Measurements from ENCODE around the gene TSFM.
"Not testable (repeated sequence)": the region's sequence is repeated elsewhere in the genome, so short reads cannot be mapped to it uniquely, and the experiment has no call there.

TSFM gene

GRCh38 chr12:57763881-57764661 is 18.5 kb upstream of the TSFM start:
- ATAC-seq (no peak), DNase-seq (no peak)

DNA sequence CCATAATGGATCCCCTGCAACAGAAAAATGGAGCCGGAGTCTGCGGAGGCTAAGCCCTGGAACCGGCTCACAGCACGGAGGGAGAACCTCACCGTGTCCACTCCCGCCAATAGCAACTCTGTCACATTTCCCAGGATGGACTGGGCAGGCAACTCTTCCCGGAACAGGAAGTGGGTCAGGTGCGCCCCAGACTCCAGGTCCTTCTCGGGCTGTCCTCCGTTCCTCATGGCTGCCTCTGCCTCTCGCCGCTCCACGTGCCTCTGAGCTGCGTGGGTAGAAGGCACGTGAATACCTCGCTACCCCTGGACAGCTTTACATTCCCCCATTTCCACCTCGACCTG is 18.0 kb upstream of the TSFM start:
- DNase-seq (peak; percentile 55), ATAC-seq (peak; percentile 0)

- DNase-seq (peak; percentile 74), ATAC-seq (peak; percentile 65)
Observed at GRCh38 chr12:57765003-57765697, 17.4 kb upstream of the TSFM start.

DNA sequence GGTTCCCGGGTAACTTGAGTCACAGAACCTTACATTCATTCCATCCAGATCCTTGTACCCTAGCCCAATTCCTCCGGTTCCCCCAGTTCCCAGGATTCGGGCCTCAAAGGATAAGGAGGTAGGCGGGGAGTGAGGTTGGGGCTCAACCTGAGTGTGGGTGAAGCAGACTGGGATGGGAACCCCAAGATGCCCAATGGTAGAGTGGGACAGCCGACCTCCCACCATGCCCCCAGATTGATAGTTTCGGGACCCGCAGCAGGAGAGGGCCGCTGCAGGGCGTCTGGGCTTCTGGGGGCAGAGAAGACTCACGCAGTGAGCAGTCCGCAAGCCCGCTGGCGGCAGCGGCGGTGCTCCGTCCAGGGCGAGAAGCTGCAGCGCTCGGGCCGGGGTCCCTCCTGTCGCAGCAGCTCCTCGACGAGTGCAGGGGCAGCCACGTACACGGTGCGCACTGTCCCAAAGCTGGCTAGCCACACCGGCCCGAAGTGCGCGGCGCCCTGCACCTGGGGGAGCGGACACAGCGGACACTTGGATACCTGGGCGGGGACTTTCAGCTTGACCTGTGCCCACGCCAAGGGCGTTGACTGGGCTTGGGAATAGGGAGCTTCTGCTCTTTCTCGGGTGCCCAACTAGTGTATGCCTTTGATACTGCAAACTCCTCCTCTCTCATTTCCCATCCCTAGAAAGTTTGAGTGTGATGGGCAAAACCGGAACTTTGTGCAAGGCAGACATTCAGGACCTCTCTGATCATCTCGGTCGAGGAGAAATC is 16.7 kb upstream of the TSFM start:
- DNase-seq = peak; percentile 29
- peak; percentile 14 for ATAC-seq

DNA sequence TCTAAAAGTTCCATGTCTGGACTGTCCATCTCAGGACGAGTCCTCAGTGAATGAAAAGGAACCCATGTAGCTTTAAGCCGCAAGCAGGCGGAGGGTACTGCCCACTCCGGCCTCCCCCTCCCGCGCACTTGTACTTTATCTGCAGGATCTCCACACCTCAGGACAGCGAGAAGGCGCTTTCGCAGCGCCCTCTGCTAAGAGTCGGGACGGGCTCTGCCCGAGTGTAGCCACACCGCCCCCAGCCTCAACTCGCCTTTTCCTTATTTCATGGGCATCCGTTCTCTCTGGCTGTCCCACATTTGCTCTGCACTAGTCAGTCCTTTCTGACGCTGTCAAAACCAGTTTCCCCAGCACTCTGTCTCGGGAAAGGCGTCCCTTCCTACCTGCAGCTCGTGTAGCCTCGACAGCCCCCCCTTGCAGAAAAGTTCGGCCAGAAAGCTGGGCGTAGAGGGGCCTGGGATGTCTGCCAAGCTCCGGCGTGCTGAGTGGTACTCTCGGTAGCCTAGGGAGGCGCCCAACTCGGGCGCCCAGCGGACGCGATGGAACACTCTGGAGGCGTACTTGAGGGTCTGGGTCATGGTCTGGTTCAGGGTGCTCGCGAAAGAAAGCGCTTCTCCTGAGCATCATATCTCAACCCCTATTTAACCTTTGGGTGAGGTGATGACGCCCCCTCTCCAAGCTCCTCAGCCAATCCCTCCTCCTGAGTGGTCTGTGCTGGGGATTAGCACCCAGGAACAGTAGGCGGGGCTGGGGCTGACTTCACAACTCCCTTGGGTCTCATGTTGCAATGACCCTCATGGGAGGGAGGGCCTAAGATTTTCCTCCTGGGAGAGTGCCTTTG is 15.9 kb upstream of the TSFM start, which contains the start of gene CYP27B1:
Gene CYP27B1 (minus strand): TSS at position 615 of the 841 bp plus-strand sequence. CDS start 37 bp downstream, at position 578.
- DNase-seq = peak; percentile 52

DNA sequence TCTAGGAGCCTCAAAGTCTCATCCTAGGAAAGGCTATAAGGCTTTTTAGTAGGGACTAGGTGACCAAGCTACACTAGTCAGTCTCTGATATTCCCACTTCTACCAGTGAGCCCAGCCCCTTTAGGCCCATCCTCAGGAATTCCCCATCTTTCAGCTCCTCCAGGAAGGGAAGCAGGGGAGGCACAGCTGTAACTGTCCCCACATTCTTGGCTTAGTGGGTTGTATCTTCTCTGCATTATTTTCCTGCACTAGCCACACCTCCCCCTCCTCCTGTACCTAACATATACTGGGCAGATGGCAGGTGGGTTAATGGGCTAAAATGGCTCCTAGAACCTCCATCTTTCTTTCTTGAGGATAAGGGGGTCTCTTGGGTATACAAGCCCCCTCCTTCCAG is 15.3 kb upstream of the TSFM start:
- ATAC-seq = no peak

More for the DNA sequence above, 15.9 kb upstream of the TSFM start, which contains the start of gene CYP27B1:
- peak; percentile 42 for ATAC-seq

GRCh38 chr12:57767876-57768275 is 14.7 kb upstream of the TSFM start:
- DNase-seq = no peak
- ATAC-seq = no peak

More for the DNA sequence above, 15.3 kb upstream of the TSFM start:
- no peak for DNase-seq

DNA sequence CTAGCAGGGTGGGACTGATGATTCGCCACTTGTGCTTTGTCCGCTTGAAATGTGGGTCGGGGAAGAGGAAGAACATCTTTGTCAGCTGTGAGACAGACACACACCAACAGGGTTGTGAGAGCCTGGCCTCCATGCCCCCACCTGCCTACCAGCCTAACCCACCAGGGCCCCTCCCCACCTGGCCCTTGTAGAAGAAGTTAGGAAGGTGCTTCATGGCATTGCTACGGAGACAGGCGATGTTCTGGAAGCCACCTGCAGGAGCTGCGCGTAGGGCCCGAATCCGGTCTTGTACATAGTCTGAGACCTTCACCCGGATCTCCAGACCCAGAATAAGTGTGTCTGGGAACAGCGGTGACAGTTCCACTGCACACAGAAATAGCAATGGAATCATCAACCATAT is 13.0 kb upstream of the TSFM start:
- DNase-seq (no peak), ATAC-seq (no peak)

DNA sequence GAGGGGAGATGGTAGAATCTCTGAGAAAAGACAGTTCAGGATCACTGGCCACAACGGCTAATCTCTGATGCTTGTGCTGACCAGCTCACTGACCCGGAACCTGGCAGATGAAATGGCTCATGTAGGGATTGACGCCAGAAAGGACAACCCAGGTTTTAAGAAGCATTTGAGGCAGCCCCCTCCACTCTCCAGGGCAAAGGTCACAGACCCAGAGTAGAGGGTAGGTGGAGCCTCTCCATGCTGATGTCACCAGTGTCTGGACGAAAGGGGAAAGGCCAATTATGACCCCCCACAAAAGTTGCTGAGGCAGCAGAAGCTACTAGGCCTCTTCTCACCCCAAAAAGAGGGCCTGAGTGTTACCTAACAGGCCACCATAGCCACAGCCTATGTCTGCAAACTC is 11.9 kb upstream of the TSFM start:
- DNase-seq (no peak), ATAC-seq (no peak)

- DNase-seq (peak; percentile 93), ATAC-seq (peak; percentile 68)
Observed at GRCh38 chr12:57771236-57771872, 11.2 kb upstream of the TSFM start.

GRCh38 chr12:57771873-57772428 is 10.6 kb upstream of the TSFM start, which contains the start of gene METTL1:
TSS of gene METTL1 (minus strand) at chr12:57772105. CDS start at chr12:57772083, 22 bp downstream.
- DNase-seq = peak; percentile 93
- ATAC-seq = peak; percentile 94

DNA sequence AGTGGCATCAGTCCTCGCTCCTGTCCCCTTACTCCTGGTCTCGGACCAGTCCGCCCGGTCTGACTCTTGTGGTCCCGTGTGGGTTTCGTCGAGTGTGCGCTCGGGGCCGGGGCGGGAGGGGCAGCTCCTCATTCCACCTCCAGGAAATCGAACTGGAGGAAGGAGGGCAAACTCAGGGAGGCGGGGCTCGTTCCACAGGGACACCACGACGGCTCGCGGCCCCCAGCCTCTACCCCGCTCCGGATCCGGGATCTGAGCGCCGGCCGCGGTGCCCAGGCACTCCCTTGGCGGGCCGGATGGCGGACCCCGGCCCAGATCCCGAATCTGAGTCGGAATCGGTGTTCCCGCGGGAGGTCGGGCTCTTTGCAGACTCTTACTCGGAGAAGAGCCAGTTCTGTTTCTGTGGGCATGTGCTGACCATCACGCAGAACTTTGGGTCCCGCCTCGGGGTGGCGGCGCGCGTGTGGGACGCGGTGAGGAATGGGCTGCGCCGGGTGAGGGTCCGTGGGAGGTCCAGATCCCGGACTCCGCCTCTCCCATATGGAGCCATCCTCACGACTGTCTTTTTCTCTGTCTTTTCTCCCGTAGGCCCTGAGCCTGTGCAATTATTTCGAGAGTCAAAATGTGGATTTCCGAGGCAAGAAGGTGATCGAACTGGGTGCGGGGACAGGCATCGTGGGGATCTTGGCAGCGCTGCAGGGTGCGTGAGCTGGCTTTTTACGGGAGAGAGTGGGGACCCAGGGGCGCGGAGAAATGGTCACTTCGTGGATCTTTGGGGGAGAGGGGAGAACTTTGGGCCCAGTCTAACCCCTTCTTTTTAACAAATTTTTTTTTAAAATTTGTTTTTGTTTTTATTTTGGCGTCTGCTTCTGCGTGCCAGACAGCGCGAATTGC is 9.9 kb upstream of the TSFM start, which contains the start of gene EEF1AKMT3:
Gene EEF1AKMT3 (plus strand): TSS at position 186 of the 894 bp plus-strand sequence. CDS start 111 bp downstream, at position 297.
- peak; percentile 60 for DNase-seq
- ATAC-seq = peak; percentile 16

- ATAC-seq, DNase-seq: not testable (repeated sequence)
Observed at GRCh38 chr12:57774634-57775033, 8.0 kb upstream of the TSFM start.

GRCh38 chr12:57775044-57775443 is 7.5 kb upstream of the TSFM start:
- DNase-seq = no peak
- ATAC-seq = no peak

GRCh38 chr12:57775563-57776246 is 6.9 kb upstream of the TSFM start:
- DNase-seq = no peak
- ATAC-seq = no peak

GRCh38 chr12:57776247-57776587 is 6.4 kb upstream of the TSFM start:
- ATAC-seq (no peak), DNase-seq (no peak)

GRCh38 chr12:57777367-57777766 is 5.2 kb upstream of the TSFM start:
- no peak for DNase-seq
- no peak for ATAC-seq

- no peak for DNase-seq
- no peak for ATAC-seq
Observed at GRCh38 chr12:57777911-57778310, 4.7 kb upstream of the TSFM start.

- DNase-seq = no peak
- ATAC-seq = no peak
Observed at GRCh38 chr12:57779736-57780135, 2.9 kb upstream of the TSFM start.

Measured in stimulated activated naive CD8-positive, alpha-beta T cell treated with anti-CD3 and anti-CD28 coated beads, Interleukin-15, Interleukin-2, amounts not matched to agents 100 U/mL and 50 U/mL, for 24 hours (primary cell).